HFFc6 (cell line): Measurements from ENCODE around the gene ATXN7L3. TPM values are rescaled to one million over a fixed set of nuclear protein-coding genes. Genes with fewer than 3 reads are reported as not detected.
A peak's percentile ranks its signal among the peaks of the same experiment; 100 is the strongest.

Experiments
- DNase-seq: peaks from one replicate; pipeline ENCODE4 v3.0.0-alpha.2; 2018
- H3K27ac Mint-ChIP-seq: 2 replicates; pipeline ENCODE4 v1.8.0; 2020; ENCODE audit warnings: mild to moderate bottlenecking, mixed read lengths
- H3K27me3 Mint-ChIP-seq: 2 replicates; pipeline ENCODE4 v1.8.0; 2021; ENCODE audit warnings: mild to moderate bottlenecking, moderate library complexity, mixed read lengths; ENCODE audit not compliant: insufficient read depth
- H3K36me3 Mint-ChIP-seq: 2 replicates; pipeline ENCODE4 v1.8.0; 2021; ENCODE audit warnings: low read depth, mixed read lengths
- H3K4me1 Mint-ChIP-seq: 2 replicates; pipeline ENCODE4 v1.8.0; 2020; ENCODE audit warnings: low read depth, mixed read lengths
- H3K4me3 Mint-ChIP-seq: 2 replicates; pipeline ENCODE4 v1.8.0; 2020; ENCODE audit warnings: mild to moderate bottlenecking, moderate library complexity, mixed read lengths
- H3K9me3 Mint-ChIP-seq: 2 replicates; pipeline ENCODE4 v1.8.0; 2020; ENCODE audit warnings: mild to moderate bottlenecking, mixed read lengths
- CTCF ChIP-seq: fragments of 200-600 bp; sonication (generic); IDR thresholded peaks from 2 replicates; pipeline ENCODE4 v1.5.0; 2021; ENCODE audit warnings: antibody characterized with exemption, mild to moderate bottlenecking
- total RNA-seq, 6 experiments: library from RNA; stranded (reverse); fragmentation: NEBNext Ultra II Directional; extraction: Animal tissue kit (Norgen Biotek cat#: 25700); gene quantifications; 2 replicates in 1 of 6; 3 replicates in 5 of 6; pipeline ENCODE4 v1.2.3, GENCODE V29; 2021

The ATXN7L3 gene
- total RNA-seq, 6 experiments from 2014 or later: 61.1 to 72.2 (median 68.4) TPM

GRCh38 chr17:44223541-44224071, 23.9 kb upstream of the ATXN7L3 start:
- no peak for TF ChIP-seq CTCF
- no peaks in the 10 kb centered on the region; the same call in 1 of the 2 replicates for H3K36me3 Mint-ChIP-seq
- H3K4me1 Mint-ChIP-seq: peaks cover 25% of the 10 kb centered on the region
- DNase-seq: no peak
- no peaks in the 10 kb centered on the region for H3K9me3 Mint-ChIP-seq
- no peak overlapping the region for H3K4me3 Mint-ChIP-seq
- peak overlapping the region; percentile 56 for H3K27ac Mint-ChIP-seq
- peaks cover 4% of the 10 kb centered on the region; the same call in 1 of the 2 replicates for H3K27me3 Mint-ChIP-seq

- peaks cover 4% of the 10 kb centered on the region; the same call in 1 of the 2 replicates for H3K27me3 Mint-ChIP-seq
- peak; percentile 65 for DNase-seq
- no peaks in the 10 kb centered on the region; the same call in 1 of the 2 replicates for H3K36me3 Mint-ChIP-seq
- peak; percentile 30; the same call in 1 of the 2 replicates for TF ChIP-seq CTCF
- H3K4me3 Mint-ChIP-seq: peak overlapping the region; percentile 92
- peak overlapping the region; percentile 87 for H3K27ac Mint-ChIP-seq
- H3K9me3 Mint-ChIP-seq: no peaks in the 10 kb centered on the region
- peaks cover 32% of the 10 kb centered on the region for H3K4me1 Mint-ChIP-seq
Measured at GRCh38 chr17:44222112-44222869, 22.6 kb upstream of the ATXN7L3 start.

GRCh38 chr17:44221862-44222111, 22.1 kb upstream of the ATXN7L3 start:
- H3K27me3 Mint-ChIP-seq: peaks cover 4% of the 10 kb centered on the region; the same call in 1 of the 2 replicates

GRCh38 chr17:44221084-44221861, 21.6 kb upstream of the ATXN7L3 start:
- no peaks in the 10 kb centered on the region for H3K9me3 Mint-ChIP-seq
- H3K4me1 Mint-ChIP-seq: peaks cover 42% of the 10 kb centered on the region

More at GRCh38 chr17:44221862-44222111, 22.1 kb upstream of the ATXN7L3 start:
- Mint-ChIP-seq H3K4me1 (peaks cover 37% of the 10 kb centered on the region), H3K4me3 (peak overlapping the region; percentile 92), H3K36me3 (peaks cover 3% of the 10 kb centered on the region; the same call in 1 of the 2 replicates), H3K9me3 (no peaks in the 10 kb centered on the region), H3K27ac (peak overlapping the region; percentile 87)
- DNase-seq: no peak
- TF ChIP-seq CTCF: no peak

More at GRCh38 chr17:44221084-44221861, 21.6 kb upstream of the ATXN7L3 start:
- DNase-seq: peak; percentile 69
- no peak for TF ChIP-seq CTCF
- Mint-ChIP-seq H3K27me3 (peaks cover 4% of the 10 kb centered on the region), H3K36me3 (peaks cover 9% of the 10 kb centered on the region; the same call in 1 of the 2 replicates), H3K4me3 (peak overlapping the region; percentile 92), H3K27ac (peak overlapping the region; percentile 87)
